Natural killer cell (primary cell): ENCODE measurements around the gene USP19. TPM values are rescaled to one million over a fixed set of nuclear protein-coding genes. Genes with fewer than 3 reads are reported as not detected.

Source experiments
- ATAC-seq, 3 donors: fragments of 150-1000 bp in 2 of 3; fragments of 200-7000 bp in 1 of 3; cut with Tn5 transposase; 1 replicate in 1 of 3; 2 replicates in 2 of 3; pipeline ENCODE4 v1.10.0; 2021; ENCODE audit warnings: mild to moderate bottlenecking in 2 of 3, moderate library complexity in 2 of 3
- DNase-seq, 2 donors: peaks; one replicate each; pipeline versions ENCODE4 v3.0.0 to v3.0.0-alpha.2; 2013 to 2021; ENCODE audit warnings: mixed read lengths in 1 of 2
- H3K27ac ChIP-seq: one replicate; pipeline ENCODE4 v1.5.1; 2013; ENCODE audit warnings: mild to moderate bottlenecking, low read length
- H3K27me3 ChIP-seq: one replicate; pipeline ENCODE4 v1.6.1; 2013; ENCODE audit warnings: low read length; ENCODE audit not compliant: control insufficient read depth, insufficient read depth
- H3K36me3 ChIP-seq: one replicate; pipeline ENCODE4 v1.6.1; 2013; ENCODE audit warnings: low read length; ENCODE audit not compliant: control insufficient read depth, insufficient read depth
- H3K4me1 ChIP-seq: one replicate; pipeline ENCODE4 v1.6.1; 2013; ENCODE audit warnings: low read length; ENCODE audit not compliant: control insufficient read depth, insufficient read depth
- H3K4me3 ChIP-seq: one replicate; pipeline ENCODE4 v1.5.1; 2013; ENCODE audit warnings: low read length
- H3K9me3 ChIP-seq: one replicate; pipeline ENCODE4 v1.6.1; 2013; ENCODE audit warnings: low read length; ENCODE audit not compliant: control insufficient read depth, insufficient read depth
- H3K27ac Mint-ChIP-seq, 2 donors: one replicate each; pipeline ENCODE4 v1.8.0; 2022; ENCODE audit warnings: mild to moderate bottlenecking in 2 of 2, mixed read lengths in 2 of 2, moderate library complexity in 1 of 2
- H3K27me3 Mint-ChIP-seq, 2 donors: one replicate each; pipeline ENCODE4 v1.8.0; 2022; ENCODE audit warnings: low read depth in 2 of 2, mixed read lengths in 2 of 2
- H3K36me3 Mint-ChIP-seq: one replicate; pipeline ENCODE4 v1.8.0; 2022; ENCODE audit warnings: mixed read lengths
- H3K4me1 Mint-ChIP-seq, 2 donors: one replicate each; pipeline ENCODE4 v1.8.0; 2022; ENCODE audit warnings: mixed read lengths in 2 of 2
- H3K4me3 Mint-ChIP-seq: one replicate; pipeline ENCODE4 v1.8.0; 2022; ENCODE audit warnings: mild to moderate bottlenecking, moderate library complexity, mixed read lengths
- H3K9me3 Mint-ChIP-seq, 2 donors: one replicate each; pipeline ENCODE4 v1.8.0; 2022; ENCODE audit warnings: mixed read lengths in 2 of 2
- CTCF ChIP-seq: fragments of 200-600 bp; IDR thresholded peaks from one replicate; pipeline ENCODE4 v1.8.0; 2022; ENCODE audit warnings: antibody characterized with exemption
- WGBS: methylation state at CpG from one replicate; pipeline ENCODE4 v1.1.7; 2013; ENCODE audit warnings: missing lambda C conversion rate; ENCODE audit not compliant: insufficient coverage; 5-methylcytosine and 5-hydroxymethylcytosine counted together
- intact Hi-C: fragments of 100-400 bp; cut with micrococcal nuclease; formaldehyde crosslinking; loops from one replicate; pipeline ENCODE4 v1.14.2; 2022
- total RNA-seq, 4 donors: library from RNA; stranded (reverse); fragments of 120-200 nt in 1 of 4; gene quantifications; one replicate each; pipeline versions ENCODE4 v1.2.3 to v1.2.4, GENCODE V29; 2013 to 2022

Gene USP19
- total RNA-seq, 3 donors from 2014 or later (not counting 1 experiment from before 2014, with no cell fraction given) = 68.6 to 71.5 (median 68.6) TPM

DNA sequence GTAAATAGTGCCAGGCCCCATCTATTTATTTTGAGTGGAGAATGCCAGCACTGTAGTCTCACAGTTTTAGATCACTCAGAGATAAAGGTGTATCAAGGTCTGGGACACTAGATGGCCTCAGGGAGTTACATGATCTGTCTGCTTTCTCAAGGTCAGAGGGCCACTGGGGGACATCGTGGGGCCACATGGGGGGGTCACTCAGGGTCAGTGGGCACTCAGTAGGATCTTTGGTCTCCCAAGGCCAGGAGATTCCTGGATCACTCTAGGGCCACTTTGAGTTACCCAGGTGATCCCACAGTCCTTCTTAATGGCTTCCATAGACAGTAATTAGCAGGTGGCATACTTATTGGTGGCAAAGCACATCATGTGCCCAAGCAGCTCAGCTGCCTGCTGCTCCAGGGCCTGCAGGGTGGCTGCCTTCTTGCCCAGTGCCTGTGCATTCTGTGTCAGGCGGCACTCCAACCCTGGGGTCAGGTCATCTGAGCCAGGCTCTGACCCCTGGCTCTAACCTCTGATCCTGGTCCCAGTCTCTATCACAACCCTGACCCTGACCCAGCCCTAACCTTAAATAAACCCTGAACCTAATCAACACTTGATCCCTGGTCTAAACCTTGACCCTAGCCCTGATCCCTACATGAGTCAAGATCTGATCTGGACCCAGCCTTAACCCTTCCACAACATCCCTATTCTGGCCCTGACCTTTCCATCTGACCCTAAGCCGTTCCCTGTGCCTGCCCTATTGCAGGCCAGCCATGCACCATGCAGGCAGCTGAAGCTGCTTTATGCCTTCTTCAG is 14.0 kb upstream of the USP19 start:
- H3K9me3 ChIP-seq = no peaks in the 10 kb centered on the region
- no peak for TF ChIP-seq CTCF
- H3K4me3 ChIP-seq = no peak overlapping the region
- intact Hi-C loops = no loop called here
- no peaks in the 10 kb centered on the region for H3K36me3 ChIP-seq
- no peak overlapping the region for H3K27ac Mint-ChIP-seq
- peaks cover 0 to 5% of the 10 kb centered on the region in 2 donors for H3K4me1 Mint-ChIP-seq
- H3K4me3 Mint-ChIP-seq = no peak overlapping the region
- no peak for ATAC-seq
- H3K4me1 ChIP-seq = peaks cover 5% of the 10 kb centered on the region
- no peaks in the 10 kb centered on the region for H3K9me3 Mint-ChIP-seq
- WGBS = 70% methylated on average over 3 of the region's 3 CpGs
- H3K27me3 Mint-ChIP-seq = peaks cover 6 to 20% of the 10 kb centered on the region in 2 donors
- no peak overlapping the region for H3K27ac ChIP-seq
- no peak for DNase-seq
- no peaks in the 10 kb centered on the region for H3K36me3 Mint-ChIP-seq
- H3K27me3 ChIP-seq = peaks cover 4% of the 10 kb centered on the region

DNA sequence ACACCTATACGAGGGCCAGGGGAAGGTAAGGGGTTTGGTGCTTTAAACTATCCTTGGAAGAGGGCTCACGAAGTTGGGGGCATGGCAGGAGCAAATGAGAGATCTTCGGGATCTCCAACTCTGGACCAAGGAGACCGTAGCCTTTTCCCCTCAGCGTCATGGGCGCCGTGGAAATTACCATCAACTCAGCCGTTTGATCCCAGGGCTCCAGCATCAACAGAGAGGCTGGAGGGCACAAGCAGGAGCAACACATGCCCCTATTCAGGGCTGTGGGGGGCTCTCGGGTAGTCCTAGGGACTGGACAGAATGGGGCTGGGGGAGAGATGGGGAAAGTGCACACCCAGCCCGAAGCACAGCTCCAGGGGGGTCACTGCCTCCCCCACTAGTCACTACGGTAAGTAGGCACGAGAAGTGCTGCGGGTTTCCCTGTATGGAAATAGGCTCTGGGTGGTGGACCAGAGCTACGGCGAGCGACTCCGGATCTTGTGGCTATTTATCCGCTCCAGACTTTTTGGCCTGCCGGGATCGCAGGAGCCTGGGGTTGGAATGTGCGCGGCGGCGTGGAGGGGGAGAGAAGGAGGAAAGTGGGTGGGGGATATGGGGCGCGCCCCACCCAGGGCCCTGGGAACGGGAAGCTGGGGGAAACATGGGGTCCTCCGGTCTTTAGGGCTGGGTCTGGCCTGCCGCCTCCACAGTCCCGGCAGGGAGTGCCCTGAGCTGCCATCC is 12.8 kb upstream of the USP19 start:
- no peaks in the 10 kb centered on the region for H3K36me3 ChIP-seq
- no peak for TF ChIP-seq CTCF
- Mint-ChIP-seq H3K4me3 (no peak overlapping the region), H3K9me3 (no peaks in the 10 kb centered on the region), H3K4me1 (peaks cover 0 to 5% of the 10 kb centered on the region in 2 donors), H3K27ac (no peak overlapping the region), H3K36me3 (no peaks in the 10 kb centered on the region), H3K27me3 (peaks cover 6 to 20% of the 10 kb centered on the region in 2 donors)
- no peaks in the 10 kb centered on the region for H3K9me3 ChIP-seq
- ATAC-seq = no peak
- intact Hi-C loops = no loop called here
- no peak overlapping the region for H3K4me3 ChIP-seq
- peaks cover 4% of the 10 kb centered on the region for H3K27me3 ChIP-seq
- no peak for DNase-seq
- H3K27ac ChIP-seq = no peak overlapping the region
- peaks cover 5% of the 10 kb centered on the region for H3K4me1 ChIP-seq
- 16% methylated on average over 29 of the region's 30 CpGs for WGBS

GRCh38 chr3:49132437-49133225 is 12.0 kb upstream of the USP19 start, which contains the start of gene LAMB2:
LAMB2 (minus strand) TSS chr3:49133050; CDS start chr3:49132867, 183 bp downstream.
- DNase-seq (no peak), ATAC-seq (no peak)
- H3K4me1 Mint-ChIP-seq = peaks cover 0 to 5% of the 10 kb centered on the region in 2 donors
- no peak within 1 kb of the TSS for H3K27ac Mint-ChIP-seq
- Histone ChIP-seq H3K9me3 (no peaks in the 10 kb centered on the region), H3K4me1 (peaks cover 5% of the 10 kb centered on the region), H3K27ac (no peak within 1 kb of the TSS), H3K4me3 (no peak within 1 kb of the TSS), H3K36me3 (no peaks in the 10 kb centered on the region), H3K27me3 (peaks cover 4% of the 10 kb centered on the region)
- WGBS = 47% methylated on average over 26 of the region's 28 CpGs
- H3K4me3 Mint-ChIP-seq = no peak within 1 kb of the TSS
- intact Hi-C loops = no loop called here
- no peaks in the 10 kb centered on the region for H3K9me3 Mint-ChIP-seq
- no peak for TF ChIP-seq CTCF
- peaks cover 4 to 20% of the 10 kb centered on the region in 2 donors for H3K27me3 Mint-ChIP-seq
- no peaks in the 10 kb centered on the region for H3K36me3 Mint-ChIP-seq
